GM12873 (cell line): ENCODE results near the gene SNX19.

Experiments
- CTCF ChIP-seq: IDR thresholded peaks from 2 replicates; pipeline ENCODE4 v1.5.1; 2012; ENCODE audit warnings: low read depth, mild to moderate bottlenecking, moderate library complexity, low read length, control low read depth; ENCODE audit not compliant: insufficient read depth; ENCODE audit errors: missing control alignments

The SNX19 gene

DNA sequence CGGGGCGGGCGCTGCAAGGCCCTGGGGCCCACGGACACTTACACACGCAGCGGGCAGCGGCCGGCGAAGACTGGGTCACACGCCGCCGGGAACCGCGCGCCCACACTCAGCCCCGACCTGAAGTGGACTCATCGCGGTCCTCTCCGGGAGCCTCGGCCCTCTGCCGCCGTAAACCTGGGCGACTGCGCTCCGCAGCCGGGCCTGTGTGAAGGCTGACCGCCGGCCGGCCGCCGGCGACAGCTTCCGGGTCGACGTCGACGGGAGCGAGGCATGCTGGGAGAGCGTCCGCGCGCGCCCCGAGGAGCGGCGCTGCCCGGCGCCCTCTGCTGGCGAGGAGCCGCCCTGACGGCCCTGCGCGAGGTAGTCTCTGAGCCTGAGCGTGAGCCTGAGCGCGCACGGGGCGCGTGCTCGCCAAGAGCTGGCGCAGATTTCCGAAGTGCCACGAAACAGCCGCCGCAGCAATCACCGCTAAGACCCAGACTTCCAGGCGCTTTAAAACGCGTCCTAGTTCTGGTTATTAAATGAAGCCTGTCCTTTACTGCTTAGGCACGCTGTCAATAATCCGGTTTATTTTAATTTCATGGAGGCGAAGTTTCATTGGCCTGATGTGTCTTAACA is at the start of gene SNX19:
TSS of gene SNX19 (minus strand) at position 242 of the 618 bp plus-strand sequence. CDS start 540 bp downstream, outside the sequence.
- TF ChIP-seq CTCF: peak; percentile 96

DNA sequence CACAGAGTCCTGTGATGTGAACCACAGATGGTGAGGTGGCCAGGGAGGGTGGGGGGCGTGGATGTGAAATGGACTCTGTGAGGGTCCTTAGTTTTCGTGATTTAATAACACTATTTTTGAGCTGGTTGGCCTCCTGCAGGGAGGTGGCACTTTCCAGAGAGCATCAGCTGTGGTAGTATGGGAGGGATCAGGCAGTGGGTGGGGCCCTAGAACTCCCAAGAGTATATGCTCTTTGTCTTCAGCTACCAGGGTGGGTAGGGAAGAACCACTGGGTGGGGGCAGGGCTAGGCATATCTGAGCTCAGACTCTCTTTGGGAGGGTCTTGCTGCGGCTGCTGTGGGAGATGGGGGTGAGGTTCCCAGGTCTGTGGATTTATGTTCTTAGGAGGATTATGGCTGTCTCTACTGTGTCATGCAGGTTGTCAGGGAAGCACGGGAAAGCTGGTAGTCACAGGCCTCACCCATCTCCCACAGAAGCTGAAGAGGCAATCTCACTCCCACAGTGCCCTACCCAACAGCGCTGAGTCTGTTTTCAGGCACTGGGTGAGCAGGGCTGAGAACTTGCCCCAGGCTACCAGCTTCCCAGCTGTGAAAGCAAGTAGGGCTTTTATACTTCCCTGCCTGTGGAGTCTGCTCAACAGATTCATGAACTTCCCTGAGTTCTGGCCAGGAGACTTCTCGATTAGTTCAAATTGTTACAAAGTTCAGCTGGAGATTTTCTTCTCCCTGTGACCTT is 47.9 kb upstream of the SNX19 start:
- TF ChIP-seq CTCF: no peak

DNA sequence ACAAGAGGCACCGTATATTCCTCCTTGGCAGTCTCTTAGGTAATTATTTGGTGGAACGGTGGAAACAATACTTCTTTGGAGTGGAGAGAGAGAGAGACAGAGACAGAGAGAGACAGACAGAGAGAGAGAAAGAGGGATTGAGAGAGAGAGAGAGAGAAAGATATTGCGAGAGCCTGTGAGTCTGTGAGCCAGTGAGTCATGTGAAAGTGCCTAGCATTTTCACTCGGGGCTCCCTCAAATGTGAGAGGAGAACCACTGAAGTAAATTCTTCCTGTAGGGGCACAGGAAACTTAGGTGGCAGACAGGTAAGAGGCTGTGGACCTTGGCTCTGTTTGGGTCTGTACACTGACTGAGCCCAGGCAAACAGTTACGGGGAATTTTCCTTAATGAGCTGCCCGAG is 31.6 kb upstream of the SNX19 start:
- no peak for TF ChIP-seq CTCF

DNA sequence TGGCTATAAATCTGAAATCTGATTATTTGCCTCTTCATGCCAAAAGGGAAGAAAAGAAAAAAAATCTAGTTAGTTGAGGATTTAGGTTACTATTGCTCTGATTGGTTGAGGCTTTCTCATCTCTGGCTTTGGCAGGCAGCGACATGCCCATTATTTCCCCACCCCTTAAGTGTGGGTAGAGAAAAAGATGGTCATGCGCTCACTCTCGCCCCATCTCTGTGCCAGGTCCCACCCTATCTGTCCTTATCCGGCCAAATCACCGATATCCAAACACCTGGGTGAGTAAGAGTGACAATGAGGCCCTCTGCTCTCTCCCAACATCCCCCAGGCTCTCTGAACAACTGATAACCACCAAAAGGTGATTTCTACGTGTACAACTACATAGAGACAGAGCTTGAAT is 31.2 kb upstream of the SNX19 start:
- TF ChIP-seq CTCF: no peak

GRCh38 chr11:130947058-130947457 is 30.8 kb upstream of the SNX19 start:
- TF ChIP-seq CTCF: no peak

GRCh38 chr11:130945896-130946295 is 29.6 kb upstream of the SNX19 start:
- TF ChIP-seq CTCF: no peak

- TF ChIP-seq CTCF: no peak
These were observed 24.4 kb upstream of the SNX19 start for GRCh38 chr11:130940706-130941105.
